H1 (cell line): ENCODE results near the gene DIS3. TPM values are rescaled to one million over a fixed set of nuclear protein-coding genes. Genes with fewer than 3 reads are reported as not detected.

Experiments
- CTCF ChIA-PET: fragments of 300-600 bp; sonication (Branson Sonifier 250); formaldehyde crosslinking; loops from one replicate; lab custom pipeline; 2021; ENCODE audit not compliant: partially characterized antibody; lab: Charles Lee
- POLR2A ChIA-PET: fragments of 300-600 bp; sonication (Branson Sonifier 250); formaldehyde crosslinking; loops from one replicate; lab custom pipeline; 2021; ENCODE audit warnings: inconsistent platforms; ENCODE audit not compliant: partially characterized antibody; lab: Charles Lee
- DNase-seq, 2 experiments: peaks; one replicate each; pipeline versions ENCODE4 v3.0.0 to v3.0.0-alpha.2; 2010 to 2022; ENCODE audit warnings: low spot score in 2 of 2, low read depth in 1 of 2, mixed read lengths in 1 of 2
- FAIRE-seq: peaks from 2 replicates; lab custom pipeline; 2011; peaks lifted over from hg19 to GRCh38; lab: Jason Lieb, UNC
- H2AFZ ChIP-seq: 2 replicates; pipeline ENCODE4 v1.8.1; 2012; ENCODE audit warnings: low read length, inconsistent platforms
- H2AK5ac ChIP-seq: 2 replicates; pipeline ENCODE4 v1.6.1; 2013; ENCODE audit warnings: low read depth, low read length
- H2BK120ac ChIP-seq: replicated peaks from 2 replicates; pipeline ENCODE3; 2013; ENCODE audit warnings: low read depth, low read length, inconsistent platforms
- H2BK12ac ChIP-seq: 2 replicates; pipeline ENCODE4 v1.6.1; 2013; ENCODE audit warnings: low read depth, low read length
- H2BK15ac ChIP-seq: 2 replicates; pipeline ENCODE4 v1.6.1; 2013; ENCODE audit warnings: low read length
- H2BK20ac ChIP-seq: 2 replicates; pipeline ENCODE4 v1.6.1; 2013; ENCODE audit warnings: low read length
- H2BK5ac ChIP-seq: 2 replicates; pipeline ENCODE4 v1.6.1; 2013; ENCODE audit warnings: low read depth, low read length
- H3K14ac ChIP-seq: 2 replicates; pipeline ENCODE4 v1.6.1; 2013; ENCODE audit warnings: inconsistent platforms; ENCODE audit not compliant: insufficient read length
- H3K18ac ChIP-seq: 2 replicates; pipeline ENCODE4 v1.6.1; 2013; ENCODE audit warnings: low read length; ENCODE audit errors: extremely low read depth
- H3K23ac ChIP-seq: 2 replicates; pipeline ENCODE4 v1.6.1; 2013; ENCODE audit warnings: inconsistent platforms; ENCODE audit not compliant: insufficient read length
- H3K23me2 ChIP-seq: 2 replicates; pipeline ENCODE4 v1.6.1; 2013; ENCODE audit warnings: low read depth, low read length
- H3K27ac ChIP-seq: 2 replicates; pipeline ENCODE4 v1.6.1; 2011; ENCODE audit warnings: low read depth, low read length, inconsistent platforms
- H3K27me3 ChIP-seq, 4 experiments: replicated peaks in 1 of 4; 1 replicate in 1 of 4; 2 replicates in 3 of 4; pipeline versions ENCODE4 v1.6.1 to v1.8.1; 2011 to 2013; ENCODE audit warnings: low read length in 3 of 4, mild to moderate bottlenecking in 3 of 4, inconsistent platforms in 2 of 4, mixed read lengths in 2 of 4, moderate library complexity in 1 of 4; ENCODE audit not compliant: control insufficient read depth in 3 of 4, insufficient read depth in 3 of 4; ENCODE audit errors: extremely low read depth in 1 of 4
- H3K36me3 ChIP-seq, 4 experiments: 2 replicates each; pipeline versions ENCODE4 v1.6.1 to v1.8.1; 2011 to 2013; ENCODE audit warnings: mild to moderate bottlenecking in 4 of 4, low read length in 3 of 4, moderate library complexity in 2 of 4, control low read depth in 1 of 4, inconsistent platforms in 1 of 4; ENCODE audit not compliant: insufficient read depth in 4 of 4, control insufficient read depth in 2 of 4
- H3K4ac ChIP-seq: replicated peaks from 2 replicates; pipeline ENCODE3; 2013; ENCODE audit warnings: low read length, low read depth, mixed read lengths, inconsistent platforms; ENCODE audit not compliant: insufficient read length
- H3K4me1 ChIP-seq, 4 experiments: replicated peaks in 1 of 4; 1 replicate in 1 of 4; 2 replicates in 3 of 4; pipeline versions ENCODE4 v1.6.1 to v1.8.1; 2011 to 2013; ENCODE audit warnings: low read length in 3 of 4, inconsistent platforms in 2 of 4, mixed read lengths in 1 of 4; ENCODE audit not compliant: insufficient read depth in 4 of 4, control insufficient read depth in 3 of 4
- H3K4me2 ChIP-seq, 2 experiments: 2 replicates each; pipeline versions ENCODE4 v1.6.1 to v1.8.1; 2011 to 2013; ENCODE audit warnings: low read depth in 2 of 2, low read length in 2 of 2, control low read depth in 1 of 2, inconsistent platforms in 1 of 2, mild to moderate bottlenecking in 1 of 2; ENCODE audit not compliant: insufficient read depth in 1 of 2
- H3K4me3 ChIP-seq, 4 experiments: fragments of 200-600, 300-600 bp in 1 of 4; sonication (generic), shearing (Covaris generic), sonication (Bioruptor Twin) in 1 of 4; 2 replicates each; pipeline versions ENCODE4 v1.5.1 to v1.8.1; 2011 to 2016; ENCODE audit warnings: low read length in 4 of 4, low read depth in 3 of 4, control low read depth in 2 of 4, inconsistent platforms in 2 of 4, mild to moderate bottlenecking in 2 of 4, mixed read lengths in 1 of 4, moderate library complexity in 1 of 4; ENCODE audit not compliant: insufficient read depth in 2 of 4; ENCODE audit errors: extremely low read depth in 1 of 4
- H3K56ac ChIP-seq: replicated peaks from 2 replicates; pipeline ENCODE3; 2013; ENCODE audit warnings: low read depth, mild to moderate bottlenecking, mixed read lengths, low read length, inconsistent platforms; ENCODE audit not compliant: insufficient read length
- H3K79me1 ChIP-seq: 2 replicates; pipeline ENCODE4 v1.6.1; 2013; ENCODE audit warnings: low read depth, low read length, control low read depth
- H3K79me2 ChIP-seq, 2 experiments: 2 replicates each; pipeline versions ENCODE4 v1.6.1 to v1.8.1; 2012 to 2013; ENCODE audit warnings: low read length in 2 of 2, mild to moderate bottlenecking in 2 of 2, inconsistent platforms in 1 of 2; ENCODE audit not compliant: insufficient read depth in 2 of 2, control insufficient read depth in 1 of 2
- H3K9ac ChIP-seq, 4 experiments: replicated peaks in 1 of 4; 1 replicate in 1 of 4; 2 replicates in 3 of 4; pipeline versions ENCODE4 v1.6.1 to v1.8.1; 2011 to 2013; ENCODE audit warnings: low read depth in 3 of 4, low read length in 3 of 4, control low read depth in 2 of 4, mild to moderate bottlenecking in 2 of 4, moderate library complexity in 2 of 4, inconsistent platforms in 1 of 4; ENCODE audit errors: extremely low read depth in 1 of 4
- H3K9me3 ChIP-seq, 2 experiments: 2 replicates each; pipeline versions ENCODE4 v1.6.1 to v1.8.1; 2012 to 2013; ENCODE audit warnings: mild to moderate bottlenecking in 2 of 2, moderate library complexity in 2 of 2, control low read depth in 1 of 2, inconsistent platforms in 1 of 2, low read depth in 1 of 2, low read length in 1 of 2, mixed read lengths in 1 of 2; ENCODE audit not compliant: insufficient read depth in 2 of 2
- H4K20me1 ChIP-seq, 2 experiments: replicated peaks in 1 of 2; 2 replicates each; pipeline versions ENCODE3 to v1.8.1; 2011 to 2013; ENCODE audit warnings: inconsistent platforms in 2 of 2, low read length in 2 of 2, mild to moderate bottlenecking in 1 of 2; ENCODE audit not compliant: insufficient read depth in 2 of 2, control insufficient read depth in 1 of 2
- H4K5ac ChIP-seq: 2 replicates; pipeline ENCODE4 v1.6.1; 2013; ENCODE audit warnings: low read length, low read depth, mixed read lengths, inconsistent platforms; ENCODE audit not compliant: insufficient read length
- H4K8ac ChIP-seq: 2 replicates; pipeline ENCODE4 v1.8.0; 2013; ENCODE audit warnings: mild to moderate bottlenecking, moderate library complexity, low read length, inconsistent platforms; ENCODE audit not compliant: insufficient read depth; ENCODE audit errors: extremely low read depth
- H4K91ac ChIP-seq: replicated peaks from 2 replicates; pipeline ENCODE3; 2013; ENCODE audit warnings: low read length, mixed read lengths, inconsistent platforms; ENCODE audit not compliant: insufficient read length
- CBX8 ChIP-seq: fragments of 300-800, 300-1000 bp; sonication (generic); IDR thresholded peaks from 2 replicates; pipeline ENCODE4 v1.7.1; 2016; ENCODE audit warnings: low read depth, low read length, borderline replicate concordance
- KDM1A ChIP-seq: fragments of 200-600, 300-600 bp; sonication (generic); IDR thresholded peaks from 2 replicates; pipeline ENCODE4 v1.7.1; 2016; ENCODE audit warnings: mild to moderate bottlenecking, low read length, borderline replicate concordance
- PHF8 ChIP-seq: fragments of 200-600 bp; sonication (generic); conservative IDR thresholded peaks from 2 replicates; pipeline ENCODE4 v1.7.1; 2012; ENCODE audit warnings: low read depth, mild to moderate bottlenecking, inconsistent platforms, low read length, moderate library complexity
- POU5F1 ChIP-seq: IDR thresholded peaks from 2 replicates; pipeline ENCODE4 v1.6.1; 2011; ENCODE audit warnings: low read depth, mild to moderate bottlenecking, low read length, moderate library complexity
- RNF2 ChIP-seq: fragments of 200-900, 300-1000 bp; sonication (generic); IDR thresholded peaks from 2 replicates; pipeline ENCODE4 v1.7.1; 2016; ENCODE audit warnings: borderline replicate concordance, low read depth, mild to moderate bottlenecking, antibody characterized with exemption, low read length; ENCODE audit not compliant: poor library complexity, severe bottlenecking; ENCODE audit errors: missing control alignments
- SP4 ChIP-seq: IDR thresholded peaks from 2 replicates; pipeline ENCODE4 v1.6.1; 2012; ENCODE audit warnings: low read length, inconsistent platforms
- SRF ChIP-seq: IDR thresholded peaks from 2 replicates; pipeline ENCODE4 v1.6.1; 2011; ENCODE audit warnings: mild to moderate bottlenecking, low read depth, low read length, moderate library complexity
- WGBS, 2 experiments: shearing (Covaris generic) in 1 of 2; methylation state at CpG; one replicate each; pipeline versions ENCODE4 v1.1.6 to v1.1.7; 2013 to 2015; ENCODE audit warnings: low lambda C conversion rate in 2 of 2, mixed read lengths in 2 of 2, inconsistent platforms in 1 of 2, low coverage in 1 of 2, missing lambda C conversion rate in 1 of 2; ENCODE audit not compliant: insufficient replicate concordance in 2 of 2, insufficient coverage in 1 of 2, insufficient read length in 1 of 2; ENCODE audit errors: extremely low coverage in 1 of 2, missing lambda C conversion rate in 1 of 2; 5-methylcytosine and 5-hydroxymethylcytosine counted together
- polyA plus RNA-seq, 7 experiments: library from polyadenylated mRNA; depleted of rRNA in 3 of 7; stranded (reverse) in 5 of 7; unstranded in 2 of 7; fragments of >200 nt in 5 of 7; fragments of 200-250 nt in 2 of 7; gene quantifications; 1 replicate in 5 of 7; 2 replicates in 1 of 7; 4 replicates in 1 of 7; pipeline versions ENCODE4 v1.2.1 to v1.2.3, GENCODE V29; 2011 to 2013; ENCODE audit warnings: missing spikeins in 2 of 7, mixed read lengths in 2 of 7
- total RNA-seq: library from RNA; stranded (reverse); fragmentation: NEBNext Ultra II Directional; extraction: Animal tissue kit (Norgen Biotek cat#: 25700); gene quantifications from 2 replicates; pipeline ENCODE4 v1.2.1, GENCODE V29; 2021

The DIS3 gene
- total and polyA plus RNA-seq, 2 of the 8 experiments (the other 6 are each of a cell fraction or from before 2014, with no cell fraction given) = 10.8 to 39.9 TPM

DNA sequence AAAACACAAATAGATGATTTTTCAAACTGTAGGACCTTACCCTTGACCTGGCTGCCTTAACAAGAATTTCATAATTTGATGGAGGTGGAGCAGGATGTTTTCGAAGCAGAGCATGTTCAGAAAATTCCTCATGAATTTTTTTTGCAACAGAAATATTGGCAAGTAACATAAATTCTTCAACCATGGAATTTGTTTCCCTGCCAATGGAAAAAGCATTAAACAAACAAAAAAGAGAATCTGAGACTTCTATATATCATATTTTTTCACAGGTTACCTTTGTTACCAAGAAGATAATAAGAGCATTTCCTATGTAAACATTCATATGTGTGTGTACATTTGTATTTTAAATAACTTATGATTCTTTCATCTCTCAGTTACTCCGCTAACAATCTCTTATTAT, 18.3 kb downstream of the DIS3 start:
- Histone ChIP-seq H2BK120ac (no peak overlapping the region), H3K27me3 (no peaks in the 10 kb centered on the region), H3K23ac (no peak overlapping the region), H3K9ac (no peak overlapping the region), H3K79me1 (no peaks in the 10 kb centered on the region), H2AK5ac (no peak overlapping the region), H4K5ac (no peak overlapping the region), H3K4me2 (no peak overlapping the region), H4K91ac (no peak overlapping the region), H3K4ac (no peak overlapping the region), H2BK15ac (no peak overlapping the region), H2AFZ (no peak overlapping the region), H3K18ac (no peak overlapping the region), H4K8ac (no peak overlapping the region), H3K9me3 (no peaks in the 10 kb centered on the region), H3K23me2 (no peaks in the 10 kb centered on the region), H3K27ac (no peak overlapping the region), H2BK12ac (no peak overlapping the region), H3K36me3 (peaks cover 27 to 95% (median 65%) of the 10 kb centered on the region in 4 experiments), H3K4me1 (no peaks in the 10 kb centered on the region), H2BK20ac (no peak overlapping the region), H3K79me2 (no peaks in the 10 kb centered on the region), H4K20me1 (peaks cover 0 to 4% of the 10 kb centered on the region in 2 experiments), H2BK5ac (no peak overlapping the region), H3K14ac (no peak overlapping the region), H3K56ac (no peak overlapping the region), H3K4me3 (no peak overlapping the region)
- ChIA-PET POLR2A (interaction anchor here (1.6 kb wide), 1 partner anchor 18 kb away, joined by 6 read pairs; the partner anchor contains the start of gene DIS3), CTCF (no interaction called here)
- WGBS, 2 experiments = 94% methylated on average over 2 of the region's 2 CpGs; no CpG with 5 or more reads in 1 of the 2 experiments
- TF ChIP-seq POU5F1 (no peak), CBX8 (no peak), SP4 (no peak), RNF2 (no peak), SRF (no peak), KDM1A (no peak), PHF8 (no peak)
- FAIRE-seq (no peak), DNase-seq (no peak)
